Mesendoderm (in vitro differentiated cells): Measurements from ENCODE around the gene LZTR1.
"Not testable (repeated sequence)": the region's sequence is repeated elsewhere in the genome, so short reads cannot be mapped to it uniquely, and the experiment has no call there.

Source experiments
- DNase-seq: peaks from one replicate; pipeline ENCODE4 v3.0.0; 2013
- H2AK5ac ChIP-seq: 2 replicates; pipeline ENCODE4 v1.6.1; 2013; ENCODE audit warnings: low read length, inconsistent platforms
- H2BK120ac ChIP-seq: 2 replicates; pipeline ENCODE4 v1.6.1; 2013; ENCODE audit warnings: low read depth, mild to moderate bottlenecking, low read length, moderate library complexity, mixed read lengths
- H2BK15ac ChIP-seq: replicated peaks from 2 replicates; pipeline ENCODE4 v1.6.1; 2013; ENCODE audit warnings: low read depth, mild to moderate bottlenecking, moderate library complexity
- H2BK5ac ChIP-seq: 2 replicates; pipeline ENCODE4 v1.6.1; 2013; ENCODE audit warnings: low read length, inconsistent platforms
- H3K18ac ChIP-seq: 2 replicates; pipeline ENCODE4 v1.6.1; 2013; ENCODE audit warnings: mild to moderate bottlenecking, low read length, mixed read lengths
- H3K23ac ChIP-seq: one replicate; pipeline ENCODE4 v1.6.1; 2013; ENCODE audit warnings: low read length
- H3K27ac ChIP-seq: 2 replicates; pipeline ENCODE4 v1.5.1; 2013; ENCODE audit warnings: low read depth, mild to moderate bottlenecking, inconsistent platforms, low read length, moderate library complexity
- H3K27me3 ChIP-seq: 2 replicates; pipeline ENCODE4 v1.6.1; 2013; ENCODE audit warnings: low read length, control low read depth, mild to moderate bottlenecking, inconsistent platforms; ENCODE audit not compliant: insufficient read depth, poor library complexity
- H3K36me3 ChIP-seq: 2 replicates; pipeline ENCODE4 v1.6.1; 2013; ENCODE audit warnings: low read length, inconsistent platforms; ENCODE audit not compliant: control insufficient read depth, insufficient read depth
- H3K4ac ChIP-seq: one replicate; pipeline ENCODE4 v1.6.1; 2013; ENCODE audit warnings: low read depth, mild to moderate bottlenecking, low read length, moderate library complexity
- H3K4me1 ChIP-seq: 2 replicates; pipeline ENCODE4 v1.6.1; 2013; ENCODE audit warnings: low read depth, low read length, inconsistent platforms; ENCODE audit not compliant: control insufficient read depth
- H3K4me2 ChIP-seq: 2 replicates; pipeline ENCODE4 v1.6.1; 2013; ENCODE audit warnings: low read length
- H3K4me3 ChIP-seq: 2 replicates; pipeline ENCODE4 v1.5.1; 2013; ENCODE audit warnings: mild to moderate bottlenecking, low read length
- H3K56ac ChIP-seq: one replicate; pipeline ENCODE4 v1.6.1; 2013; ENCODE audit warnings: low read length
- H3K79me1 ChIP-seq: 2 replicates; pipeline ENCODE4 v1.6.1; 2013; ENCODE audit warnings: low read length, inconsistent platforms
- H3K79me2 ChIP-seq: 2 replicates; pipeline ENCODE4 v1.6.1; 2013; ENCODE audit warnings: mild to moderate bottlenecking, low read length; ENCODE audit not compliant: control insufficient read depth, insufficient read depth
- H3K9ac ChIP-seq: 2 replicates; pipeline ENCODE4 v1.6.1; 2013; ENCODE audit warnings: low read length, inconsistent platforms
- H4K5ac ChIP-seq: one replicate; pipeline ENCODE4 v1.6.1; 2013; ENCODE audit warnings: low read length
- H4K8ac ChIP-seq: one replicate; pipeline ENCODE4 v1.6.1; 2013; ENCODE audit warnings: low read depth, mild to moderate bottlenecking, control low read depth, low read length, moderate library complexity
- WGBS: extraction: QIAGEN DNeasy Blood & Tissue Kit; methylation state at CpG from one replicate; pipeline ENCODE4 v1.1.7; 2013; ENCODE audit warnings: low lambda C conversion rate, missing lambda C conversion rate; ENCODE audit not compliant: insufficient coverage; ENCODE audit errors: extremely low coverage; 5-methylcytosine and 5-hydroxymethylcytosine counted together

LZTR1 gene

GRCh38 chr22:21001601-21002325 lies 19.7 kb downstream of the LZTR1 start, which contains the start of gene THAP7:
Gene THAP7, minus strand, starts transcription at chr22:21002118. Its CDS starts 207 bp downstream, at chr22:21001911.
- H3K4me3 ChIP-seq = peak within 1 kb of the TSS; percentile 79
- peaks cover 5% of the 10 kb centered on the region for H3K79me1 ChIP-seq
- peak within 1 kb of the TSS; percentile 97 for H3K27ac ChIP-seq
- H3K4me1 ChIP-seq = no peaks in the 10 kb centered on the region
- H3K4me2 ChIP-seq = peak within 1 kb of the TSS; percentile 94
- H2BK120ac ChIP-seq = no peak within 1 kb of the TSS
- H2BK15ac ChIP-seq = no peak within 1 kb of the TSS
- no peak within 1 kb of the TSS for H4K5ac ChIP-seq
- no peaks in the 10 kb centered on the region for H3K27me3 ChIP-seq
- WGBS = no CpG with 5 or more reads among the region's 83 CpGs
- peak within 1 kb of the TSS; percentile 98 for H3K4ac ChIP-seq
- no peaks in the 10 kb centered on the region for H3K36me3 ChIP-seq
- peak within 1 kb of the TSS; percentile 76 for H3K18ac ChIP-seq
- peaks cover 2% of the 10 kb centered on the region for H3K79me2 ChIP-seq
- peak within 1 kb of the TSS; percentile 91 for H3K9ac ChIP-seq
- H3K56ac ChIP-seq = peak within 1 kb of the TSS; percentile 96
- DNase-seq = peak; percentile 97
- peak within 1 kb of the TSS; percentile 76 for H2AK5ac ChIP-seq
- H3K23ac ChIP-seq = peak within 1 kb of the TSS; percentile 76
- H2BK5ac ChIP-seq = peak within 1 kb of the TSS; percentile 63
- H4K8ac ChIP-seq = no peak within 1 kb of the TSS

- no peak for DNase-seq
- Histone ChIP-seq H3K18ac (no peak overlapping the region), H3K4me1 (no peaks in the 10 kb centered on the region), H2AK5ac (no peak overlapping the region), H3K79me2 (peaks cover 2% of the 10 kb centered on the region), H3K36me3 (no peaks in the 10 kb centered on the region), H3K23ac (no peak overlapping the region), H2BK120ac (no peak overlapping the region), H3K4me2 (no peak overlapping the region), H4K5ac (no peak overlapping the region), H3K4ac (no peak overlapping the region), H2BK15ac (no peak overlapping the region), H2BK5ac (no peak overlapping the region), H3K56ac (no peak overlapping the region), H3K9ac (no peak overlapping the region), H3K79me1 (peaks cover 5% of the 10 kb centered on the region), H3K27me3 (no peaks in the 10 kb centered on the region), H3K27ac (no peak overlapping the region), H3K4me3 (no peak overlapping the region), H4K8ac (no peak overlapping the region)
- no CpG with 5 or more reads among the region's 4 CpGs for WGBS
Measured at GRCh38 chr22:21003782-21004181, 21.7 kb downstream of the LZTR1 start.

GRCh38 chr22:21009208-21009607 lies 27.1 kb downstream of the LZTR1 start:
- H3K9ac ChIP-seq, H3K79me1 ChIP-seq, H3K4me1 ChIP-seq, H2BK120ac ChIP-seq, H3K4me2 ChIP-seq, H4K5ac ChIP-seq, H3K56ac ChIP-seq, H3K36me3 ChIP-seq, H3K27ac ChIP-seq, H3K4me3 ChIP-seq, H4K8ac ChIP-seq, H3K18ac ChIP-seq, H2BK15ac ChIP-seq, DNase-seq, H2AK5ac ChIP-seq, H3K4ac ChIP-seq, H3K27me3 ChIP-seq, H3K79me2 ChIP-seq, H2BK5ac ChIP-seq, H3K23ac ChIP-seq: not testable (repeated sequence)
- no CpG with 5 or more reads among the region's 13 CpGs for WGBS

- no peak overlapping the region for H2BK15ac ChIP-seq
- no peaks in the 10 kb centered on the region for H3K36me3 ChIP-seq
- no CpG with 5 or more reads among the region's 10 CpGs for WGBS
- H3K4me3 ChIP-seq = no peak overlapping the region
- no peak overlapping the region for H3K4me2 ChIP-seq
- peaks cover 2% of the 10 kb centered on the region for H3K79me1 ChIP-seq
- H3K4me1 ChIP-seq = peaks cover 1% of the 10 kb centered on the region
- no peak overlapping the region for H3K9ac ChIP-seq
- H3K23ac ChIP-seq = no peak overlapping the region
- no peak overlapping the region for H3K56ac ChIP-seq
- no peak overlapping the region for H2BK5ac ChIP-seq
- H2BK120ac ChIP-seq = no peak overlapping the region
- H3K27ac ChIP-seq = no peak overlapping the region
- DNase-seq = peak; percentile 68
- no peaks in the 10 kb centered on the region for H3K27me3 ChIP-seq
- no peak overlapping the region for H3K18ac ChIP-seq
- H4K5ac ChIP-seq = no peak overlapping the region
- H4K8ac ChIP-seq = no peak overlapping the region
- H3K79me2 ChIP-seq = no peaks in the 10 kb centered on the region
- no peak overlapping the region for H2AK5ac ChIP-seq
- no peak overlapping the region for H3K4ac ChIP-seq
Measured at GRCh38 chr22:21009638-21010425, 27.7 kb downstream of the LZTR1 start.

- Histone ChIP-seq H4K5ac (no peak overlapping the region), H3K79me2 (no peaks in the 10 kb centered on the region), H2BK120ac (no peak overlapping the region), H2BK15ac (no peak overlapping the region), H3K27me3 (no peaks in the 10 kb centered on the region), H3K18ac (no peak overlapping the region), H3K23ac (no peak overlapping the region), H3K56ac (no peak overlapping the region), H4K8ac (no peak overlapping the region), H3K27ac (no peak overlapping the region), H3K4me3 (no peak overlapping the region), H3K4me2 (no peak overlapping the region), H3K4me1 (peaks cover 3% of the 10 kb centered on the region), H3K79me1 (peaks cover 2% of the 10 kb centered on the region), H3K36me3 (no peaks in the 10 kb centered on the region), H2AK5ac (no peak overlapping the region), H3K4ac (no peak overlapping the region), H3K9ac (no peak overlapping the region), H2BK5ac (no peak overlapping the region)
- DNase-seq = no peak
- no CpG with 5 or more reads among the region's 3 CpGs for WGBS
Measured at GRCh38 chr22:21010426-21011113, 28.5 kb downstream of the LZTR1 start.
